ENCODE measurements around the gene C14orf119.

DNA sequence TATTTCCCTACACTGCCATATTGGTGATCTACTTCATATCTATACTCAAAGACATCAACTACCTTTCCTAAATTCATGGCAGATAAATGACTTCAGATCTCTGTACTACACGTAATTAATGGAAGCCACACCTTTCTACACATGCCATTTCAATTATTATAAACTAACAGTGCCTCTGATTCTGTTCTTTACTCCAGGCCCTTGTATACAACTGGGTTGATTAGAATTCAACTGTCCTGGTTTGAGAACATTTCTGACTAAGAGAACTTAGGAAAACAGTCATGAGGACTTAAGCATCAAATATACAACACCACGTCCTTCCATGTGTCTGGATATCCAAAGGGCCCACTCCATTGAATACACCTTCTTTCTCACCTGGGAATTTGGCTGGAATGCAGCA lies 2.2 kb upstream of the C14orf119 start:
- TF ChIP-seq, protein P1, sequence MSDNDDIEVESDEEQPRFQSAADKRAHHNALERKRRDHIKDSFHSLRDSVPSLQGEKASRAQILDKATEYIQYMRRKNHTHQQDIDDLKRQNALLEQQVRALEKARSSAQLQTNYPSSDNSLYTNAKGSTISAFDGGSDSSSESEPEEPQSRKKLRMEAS (IDR thresholded peaks at IDR 0.05): no peak
- TF ChIP-seq YY1 (IDR thresholded peaks at IDR 0.05; ENCODE audit: extremely low read depth, insufficient replicate concordance, low read depth, low read length): no peak
- TF ChIP-seq, protein P2, sequence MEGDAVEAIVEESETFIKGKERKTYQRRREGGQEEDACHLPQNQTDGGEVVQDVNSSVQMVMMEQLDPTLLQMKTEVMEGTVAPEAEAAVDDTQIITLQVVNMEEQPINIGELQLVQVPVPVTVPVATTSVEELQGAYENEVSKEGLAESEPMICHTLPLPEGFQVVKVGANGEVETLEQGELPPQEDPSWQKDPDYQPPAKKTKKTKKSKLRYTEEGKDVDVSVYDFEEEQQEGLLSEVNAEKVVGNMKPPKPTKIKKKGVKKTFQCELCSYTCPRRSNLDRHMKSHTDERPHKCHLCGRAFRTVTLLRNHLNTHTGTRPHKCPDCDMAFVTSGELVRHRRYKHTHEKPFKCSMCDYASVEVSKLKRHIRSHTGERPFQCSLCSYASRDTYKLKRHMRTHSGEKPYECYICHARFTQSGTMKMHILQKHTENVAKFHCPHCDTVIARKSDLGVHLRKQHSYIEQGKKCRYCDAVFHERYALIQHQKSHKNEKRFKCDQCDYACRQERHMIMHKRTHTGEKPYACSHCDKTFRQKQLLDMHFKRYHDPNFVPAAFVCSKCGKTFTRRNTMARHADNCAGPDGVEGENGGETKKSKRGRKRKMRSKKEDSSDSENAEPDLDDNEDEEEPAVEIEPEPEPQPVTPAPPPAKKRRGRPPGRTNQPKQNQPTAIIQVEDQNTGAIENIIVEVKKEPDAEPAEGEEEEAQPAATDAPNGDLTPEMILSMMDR (IDR thresholded peaks at IDR 0.05 in 2 of 3, conservative IDR thresholded peaks at IDR 0.05 in 1 of 3; ENCODE audit: borderline replicate concordance in 1 of 3, insufficient read depth in 1 of 3, low read depth in 2 of 3, low read length in 2 of 3): no peak
- no peak for TF ChIP-seq CEBPB (IDR thresholded peaks at IDR 0.05; ENCODE audit: low read depth)
- no peak for TF ChIP-seq POLR2A (IDR thresholded peaks at IDR 0.05; ENCODE audit: borderline replicate concordance, extremely low read depth, insufficient read depth, insufficient read length)
- TF ChIP-seq RAD21 (IDR thresholded peaks at IDR 0.05; ENCODE audit: low read depth): no peak
- no peak for TF ChIP-seq EZH2 (IDR thresholded peaks at IDR 0.05)
- no peak for TF ChIP-seq SIN3A (IDR thresholded peaks at IDR 0.05; ENCODE audit: low read depth)

Data from HCT116 (cell line).